ENCODE data around the gene APLP2. TPM values are rescaled to one million over a fixed set of nuclear protein-coding genes. Genes with fewer than 3 reads are reported as not detected.

The APLP2 gene
- total and polyA plus RNA-seq, 4 donors = 235 to 532 (median 524) TPM

DNA sequence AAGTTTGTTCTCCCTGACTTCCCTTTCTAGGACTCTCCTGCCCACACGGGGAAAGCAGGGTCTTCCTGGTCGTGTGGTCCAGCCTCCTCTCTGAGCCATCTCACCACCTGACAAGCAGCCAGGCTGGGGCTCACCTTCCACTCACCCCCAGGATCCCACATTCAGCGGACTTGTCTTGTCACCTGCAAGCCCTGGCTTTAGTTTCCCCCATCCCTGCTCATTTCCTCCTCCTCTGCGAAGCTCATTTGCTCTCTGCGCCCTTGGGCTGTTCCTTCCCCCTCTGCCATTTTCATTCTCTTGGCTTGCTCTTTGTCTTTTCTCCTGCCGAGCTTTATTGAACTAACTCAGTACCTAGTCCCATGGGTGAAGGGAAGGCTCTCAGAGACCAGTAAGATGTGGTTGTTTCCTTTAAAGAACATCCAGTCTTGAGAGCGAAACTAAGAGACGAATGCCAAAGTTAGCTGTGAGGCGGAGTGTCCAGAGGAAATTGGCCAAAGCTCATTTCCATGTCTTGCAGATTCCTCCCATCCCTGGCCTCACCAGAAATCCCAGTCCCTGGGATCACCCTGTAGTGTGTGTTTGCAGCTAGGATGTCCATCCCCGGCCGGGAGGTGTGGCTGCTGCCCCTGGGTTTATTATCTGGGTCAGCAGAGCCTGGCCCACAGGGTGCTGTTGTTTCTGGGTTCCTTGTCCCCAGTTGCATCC lies 91.9 kb downstream of the APLP2 start:
- Histone ChIP-seq H3K4me3 (no peak overlapping the region), H3K4me1 (ENCODE audit: control insufficient read depth in 5 of 5, insufficient read depth in 5 of 5, low read length in 5 of 5) (peaks cover 0 to 39% (median 32%) of the 10 kb centered on the region in 5 donors), H3K9me3 (ENCODE audit: control insufficient read depth in 4 of 4, insufficient read depth in 3 of 4, low read length in 3 of 4) (peaks cover 0 to 4% (median 0%) of the 10 kb centered on the region in 4 donors), H3K36me3 (ENCODE audit: control insufficient read depth in 4 of 4, insufficient read depth in 4 of 4, low read length in 4 of 4) (no peaks in the 10 kb centered on the region), H3K9ac (ENCODE audit: insufficient read depth in 1 of 2, low read length in 2 of 2) (no peak overlapping the region), H3K27ac (ENCODE audit: low read depth in 1 of 2, low read length in 1 of 2) (no peak overlapping the region), H3K27me3 (ENCODE audit: control insufficient read depth in 3 of 3, insufficient read depth in 3 of 3, low read length in 2 of 3) (peaks cover 0 to 26% (median 7%) of the 10 kb centered on the region in 3 donors)
- WGBS, 2 donors = 64 to 74% methylated on average over 11 of the region's 11 CpGs
- ATAC-seq (ENCODE audit: insufficient read depth, low FRiP score) (no peak), DNase-seq (peak in 1 of 3 donors; percentile 65)
- TF ChIP-seq, protein P1, sequence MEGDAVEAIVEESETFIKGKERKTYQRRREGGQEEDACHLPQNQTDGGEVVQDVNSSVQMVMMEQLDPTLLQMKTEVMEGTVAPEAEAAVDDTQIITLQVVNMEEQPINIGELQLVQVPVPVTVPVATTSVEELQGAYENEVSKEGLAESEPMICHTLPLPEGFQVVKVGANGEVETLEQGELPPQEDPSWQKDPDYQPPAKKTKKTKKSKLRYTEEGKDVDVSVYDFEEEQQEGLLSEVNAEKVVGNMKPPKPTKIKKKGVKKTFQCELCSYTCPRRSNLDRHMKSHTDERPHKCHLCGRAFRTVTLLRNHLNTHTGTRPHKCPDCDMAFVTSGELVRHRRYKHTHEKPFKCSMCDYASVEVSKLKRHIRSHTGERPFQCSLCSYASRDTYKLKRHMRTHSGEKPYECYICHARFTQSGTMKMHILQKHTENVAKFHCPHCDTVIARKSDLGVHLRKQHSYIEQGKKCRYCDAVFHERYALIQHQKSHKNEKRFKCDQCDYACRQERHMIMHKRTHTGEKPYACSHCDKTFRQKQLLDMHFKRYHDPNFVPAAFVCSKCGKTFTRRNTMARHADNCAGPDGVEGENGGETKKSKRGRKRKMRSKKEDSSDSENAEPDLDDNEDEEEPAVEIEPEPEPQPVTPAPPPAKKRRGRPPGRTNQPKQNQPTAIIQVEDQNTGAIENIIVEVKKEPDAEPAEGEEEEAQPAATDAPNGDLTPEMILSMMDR (IDR thresholded peaks at IDR 0.05; ENCODE audit: control extremely low read depth, extremely low read depth) = no peak

GRCh38 chr11:130162733-130163132 lies 93.0 kb downstream of the APLP2 start:
- Histone ChIP-seq H3K4me3 (no peak overlapping the region), H3K27ac (ENCODE audit: low read depth in 1 of 2, low read length in 1 of 2) (peak overlapping the region in 1 of 2 donors; percentile 11), H3K9ac (ENCODE audit: insufficient read depth in 1 of 2, low read length in 2 of 2) (no peak overlapping the region), H3K27me3 (ENCODE audit: control insufficient read depth in 3 of 3, insufficient read depth in 3 of 3, low read length in 2 of 3) (peaks cover 0 to 26% (median 7%) of the 10 kb centered on the region in 3 donors), H3K36me3 (ENCODE audit: control insufficient read depth in 4 of 4, insufficient read depth in 4 of 4, low read length in 4 of 4) (no peaks in the 10 kb centered on the region), H3K4me1 (ENCODE audit: control insufficient read depth in 5 of 5, insufficient read depth in 5 of 5, low read length in 5 of 5) (peaks cover 0 to 42% (median 32%) of the 10 kb centered on the region in 5 donors), H3K9me3 (ENCODE audit: control insufficient read depth in 4 of 4, insufficient read depth in 3 of 4, low read length in 3 of 4) (peaks cover 0 to 3% (median 0%) of the 10 kb centered on the region in 4 donors)
- ATAC-seq (ENCODE audit: insufficient read depth, low FRiP score) (no peak), DNase-seq (peak; percentile 55 to 83 (median 78))
- WGBS, 2 donors = 56 to 58% methylated on average over 5 of the region's 5 CpGs
- TF ChIP-seq, protein P1 (IDR thresholded peaks at IDR 0.05; ENCODE audit: control extremely low read depth, extremely low read depth) = no peak

DNA sequence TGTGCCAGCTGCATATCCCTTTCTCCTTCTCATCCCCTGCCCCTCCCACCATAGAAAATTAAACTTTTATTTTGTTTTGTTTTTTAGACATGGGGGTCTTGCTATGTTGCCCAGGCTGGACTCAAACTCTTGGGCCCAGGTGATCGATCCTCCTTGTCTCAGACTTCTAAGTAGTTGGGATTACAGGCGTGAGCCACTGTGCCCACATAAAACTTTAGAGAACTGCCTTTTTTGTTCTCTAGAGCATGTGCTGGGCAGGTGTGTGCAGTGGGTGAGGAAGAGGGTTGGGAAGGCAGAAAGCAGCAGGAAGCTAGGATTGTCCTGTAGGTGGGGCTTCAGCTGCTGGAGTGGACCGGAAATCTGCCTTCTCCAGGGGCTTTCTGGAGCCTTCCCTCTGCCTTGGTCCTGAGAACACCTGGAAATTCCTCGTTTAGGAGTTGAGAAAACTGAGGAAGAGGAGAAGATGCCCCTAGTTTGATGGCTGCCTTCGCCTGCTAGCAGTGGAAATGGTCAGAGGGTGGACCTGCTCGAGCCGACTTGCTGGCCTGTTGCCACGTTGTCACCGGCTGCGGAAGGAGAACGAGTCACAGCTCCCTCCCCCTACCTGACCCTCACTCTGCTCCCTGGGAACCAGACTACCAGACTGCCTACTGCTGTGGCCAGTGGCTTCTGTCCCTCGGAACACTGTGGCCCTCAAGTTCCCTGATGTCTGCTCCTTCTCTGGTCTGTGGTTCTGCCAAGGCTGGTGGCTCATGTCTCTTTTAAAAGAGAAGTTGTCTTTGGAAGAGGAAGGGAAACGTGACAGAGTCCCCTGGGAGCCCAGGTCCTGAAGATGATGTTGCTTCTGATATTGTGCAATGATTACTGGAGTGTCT lies 93.9 kb downstream of the APLP2 start:
- no peak overlapping the region for H3K9ac ChIP-seq (ENCODE audit: insufficient read depth in 1 of 2, low read length in 2 of 2)
- 33 to 50% methylated on average over 13 of the region's 13 CpGs for WGBS, 2 donors
- H3K9me3 ChIP-seq (ENCODE audit: control insufficient read depth in 4 of 4, insufficient read depth in 3 of 4, low read length in 3 of 4) = no peaks in the 10 kb centered on the region
- peak overlapping the region in 1 of 2 donors; percentile 58 for H3K27ac ChIP-seq (ENCODE audit: low read depth in 1 of 2, low read length in 1 of 2)
- no peak for ATAC-seq (ENCODE audit: insufficient read depth, low FRiP score)
- TF ChIP-seq, protein P1 (IDR thresholded peaks at IDR 0.05; ENCODE audit: control extremely low read depth, extremely low read depth) = no peak
- H3K4me3 ChIP-seq = no peak overlapping the region
- peaks cover 0 to 42% (median 32%) of the 10 kb centered on the region in 5 donors for H3K4me1 ChIP-seq (ENCODE audit: control insufficient read depth in 5 of 5, insufficient read depth in 5 of 5, low read length in 5 of 5)
- peaks cover 0 to 20% (median 7%) of the 10 kb centered on the region in 3 donors for H3K27me3 ChIP-seq (ENCODE audit: control insufficient read depth in 3 of 3, insufficient read depth in 3 of 3, low read length in 2 of 3)
- no peak for DNase-seq
- H3K36me3 ChIP-seq (ENCODE audit: control insufficient read depth in 4 of 4, insufficient read depth in 4 of 4, low read length in 4 of 4) = no peaks in the 10 kb centered on the region
